Prostate gland (tissue), 2 donors: ENCODE results near the gene BPIFB1.

Experiments used
- CTCF ChIP-seq, 4 experiments: fragments of 200-600 bp in 2 of 4; fragments of 450-650 bp in 2 of 4; sonication (generic) in 2 of 4; IDR thresholded peaks; 1 replicate in 3 of 4; 2 replicates in 1 of 4; pipeline ENCODE4 v1.5.1; 2016 to 2019; ENCODE audit warnings: antibody characterized with exemption in 4 of 4, mild to moderate bottlenecking in 2 of 4, moderate library complexity in 2 of 4
- POLR2A ChIP-seq: fragments of 450-650 bp; IDR thresholded peaks from one replicate; pipeline ENCODE4 v1.6.1; 2016; ENCODE audit warnings: antibody characterized with exemption, mild to moderate bottlenecking

- TF ChIP-seq CTCF (IDR thresholded peaks at IDR 0.05) (no peak), POLR2A (no peak)
These were observed 28.0 kb downstream of the BPIFB1 start for GRCh38 chr20:33311011-33311410.
